G401.6 (cell line): ENCODE measurements around the gene GMDS.

Source experiments
- FAIRE-seq: peaks from 2 replicates; lab custom pipeline; 2012; peaks lifted over from hg19 to GRCh38; lab: Jason Lieb, UNC

GMDS gene

GRCh38 chr6:1930356-1930755 lies 315.0 kb downstream of the GMDS start:
- no peak for FAIRE-seq

- FAIRE-seq, result no peak
Measured at GRCh38 chr6:1929931-1930330, 315.5 kb downstream of the GMDS start.

- no peak for FAIRE-seq
Measured at GRCh38 chr6:1925743-1926430, 319.5 kb downstream of the GMDS start.

GRCh38 chr6:1923449-1923848 lies 322.0 kb downstream of the GMDS start:
- no peak for FAIRE-seq

GRCh38 chr6:1917626-1918371 lies 327.6 kb downstream of the GMDS start:
- FAIRE-seq, result no peak

- no peak for FAIRE-seq
Measured at GRCh38 chr6:1916334-1917070, 328.9 kb downstream of the GMDS start.

- FAIRE-seq, result no peak
Measured at GRCh38 chr6:1915226-1915625, 330.2 kb downstream of the GMDS start.

GRCh38 chr6:1913577-1913976 lies 331.8 kb downstream of the GMDS start:
- FAIRE-seq, result no peak

GRCh38 chr6:1912731-1913130 lies 332.7 kb downstream of the GMDS start:
- no peak for FAIRE-seq

GRCh38 chr6:1911474-1911873 lies 333.9 kb downstream of the GMDS start:
- no peak for FAIRE-seq

- no peak for FAIRE-seq
Measured at GRCh38 chr6:1910621-1911407, 334.6 kb downstream of the GMDS start.

GRCh38 chr6:1908784-1909183 lies 336.6 kb downstream of the GMDS start:
- no peak for FAIRE-seq

GRCh38 chr6:1906609-1907008 lies 338.8 kb downstream of the GMDS start:
- FAIRE-seq, result no peak

- no peak for FAIRE-seq
Measured at GRCh38 chr6:1906014-1906413, 339.4 kb downstream of the GMDS start.

GRCh38 chr6:1904898-1905297 lies 340.5 kb downstream of the GMDS start:
- FAIRE-seq, result no peak

GRCh38 chr6:1904466-1904799 lies 341.0 kb downstream of the GMDS start:
- FAIRE-seq, result no peak

GRCh38 chr6:1903780-1904465 lies 341.5 kb downstream of the GMDS start:
- no peak for FAIRE-seq

- FAIRE-seq, result no peak
Measured at GRCh38 chr6:1901556-1901955, 343.8 kb downstream of the GMDS start.

GRCh38 chr6:1896897-1897296 lies 348.5 kb downstream of the GMDS start:
- FAIRE-seq, result no peak

GRCh38 chr6:1895721-1896120 lies 349.7 kb downstream of the GMDS start:
- no peak for FAIRE-seq

- no peak for FAIRE-seq
Measured at GRCh38 chr6:1894954-1895353, 350.5 kb downstream of the GMDS start.
